Measurements from ENCODE around the gene SIRPA. TPM values are rescaled to one million over a fixed set of nuclear protein-coding genes. Genes with fewer than 3 reads are reported as not detected.
A peak's percentile ranks its signal among the peaks of the same experiment; 100 is the strongest.

SIRPA gene
- polyA plus RNA-seq, 4 donors: 25.1 to 30.2 (median 26.6) TPM

- DNase-seq (ENCODE audit: low read depth in 4 of 4, low spot score in 2 of 4): no peak
These were observed 9.1 kb upstream of the SIRPA start for GRCh38 chr20:1885940-1886693.

- no peak for DNase-seq (ENCODE audit: low read depth in 4 of 4, low spot score in 2 of 4)
These were observed 7.9 kb upstream of the SIRPA start for GRCh38 chr20:1887321-1887720.

- no peak for DNase-seq (ENCODE audit: low read depth in 4 of 4, low spot score in 2 of 4)
These were observed 7.5 kb upstream of the SIRPA start for GRCh38 chr20:1887756-1888155.

GRCh38 chr20:1888796-1889463 is 6.3 kb upstream of the SIRPA start:
- DNase-seq (ENCODE audit: low read depth in 4 of 4, low spot score in 2 of 4): no peak

GRCh38 chr20:1890469-1891262 is 4.5 kb upstream of the SIRPA start:
- no peak for DNase-seq (ENCODE audit: low read depth in 4 of 4, low spot score in 2 of 4)

- DNase-seq (ENCODE audit: low read depth in 4 of 4, low spot score in 2 of 4): no peak
These were observed 3.7 kb upstream of the SIRPA start for GRCh38 chr20:1891263-1892118.

- DNase-seq (ENCODE audit: low read depth in 4 of 4, low spot score in 2 of 4): no peak
These were observed 3.2 kb upstream of the SIRPA start for GRCh38 chr20:1892119-1892385.

GRCh38 chr20:1893721-1894470 is 1.3 kb upstream of the SIRPA start:
- DNase-seq (ENCODE audit: low read depth in 4 of 4, low spot score in 2 of 4): no peak

GRCh38 chr20:1894471-1894950 is 696 bp upstream of the SIRPA start:
- DNase-seq (ENCODE audit: low read depth in 4 of 4, low spot score in 2 of 4): peak in 3 of 4 donors; percentile 43 to 51 (median 51)

GRCh38 chr20:1895674-1896483 is 672 bp downstream of the SIRPA start:
- no peak for DNase-seq (ENCODE audit: low read depth in 4 of 4, low spot score in 2 of 4)

GRCh38 chr20:1896484-1897258 is 1.5 kb downstream of the SIRPA start:
- DNase-seq (ENCODE audit: low read depth in 4 of 4, low spot score in 2 of 4): no peak

GRCh38 chr20:1897541-1897940 is 2.3 kb downstream of the SIRPA start:
- DNase-seq (ENCODE audit: low read depth in 4 of 4, low spot score in 2 of 4): no peak

- no peak for DNase-seq (ENCODE audit: low read depth in 4 of 4, low spot score in 2 of 4)
These were observed 2.8 kb downstream of the SIRPA start for GRCh38 chr20:1897965-1898464.

GRCh38 chr20:1898482-1899240 is 3.5 kb downstream of the SIRPA start:
- DNase-seq (ENCODE audit: low read depth in 4 of 4, low spot score in 2 of 4): no peak

GRCh38 chr20:1899241-1899525 is 4.0 kb downstream of the SIRPA start:
- DNase-seq (ENCODE audit: low read depth in 4 of 4, low spot score in 2 of 4): no peak

- DNase-seq (ENCODE audit: low read depth in 4 of 4, low spot score in 2 of 4): peak in 2 of 4 donors; percentile 36 to 61
These were observed 5.2 kb downstream of the SIRPA start for GRCh38 chr20:1900321-1900801.

- no peak for DNase-seq (ENCODE audit: low read depth in 4 of 4, low spot score in 2 of 4)
These were observed 6.5 kb downstream of the SIRPA start for GRCh38 chr20:1901704-1902103.

Data from left renal cortex interstitium (tissue), 4 donors.